ENCODE measurements around the gene KLHL30.

KLHL30 gene

GRCh38 chr2:238119756-238120462 lies 18.6 kb upstream of the KLHL30 start:
- ATAC-seq = no peak
- TF ChIP-seq BACH2 (CRISPR knock-in tag; IDR thresholded peaks at IDR 0.05; ENCODE audit: borderline replicate concordance) (no peak), RARB (CRISPR knock-in tag; IDR thresholded peaks at IDR 0.05) (no peak), PATZ1 (CRISPR knock-in tag; IDR thresholded peaks at IDR 0.05; ENCODE audit: borderline replicate concordance) (no peak)
- TF ChIP-seq, protein P1, sequence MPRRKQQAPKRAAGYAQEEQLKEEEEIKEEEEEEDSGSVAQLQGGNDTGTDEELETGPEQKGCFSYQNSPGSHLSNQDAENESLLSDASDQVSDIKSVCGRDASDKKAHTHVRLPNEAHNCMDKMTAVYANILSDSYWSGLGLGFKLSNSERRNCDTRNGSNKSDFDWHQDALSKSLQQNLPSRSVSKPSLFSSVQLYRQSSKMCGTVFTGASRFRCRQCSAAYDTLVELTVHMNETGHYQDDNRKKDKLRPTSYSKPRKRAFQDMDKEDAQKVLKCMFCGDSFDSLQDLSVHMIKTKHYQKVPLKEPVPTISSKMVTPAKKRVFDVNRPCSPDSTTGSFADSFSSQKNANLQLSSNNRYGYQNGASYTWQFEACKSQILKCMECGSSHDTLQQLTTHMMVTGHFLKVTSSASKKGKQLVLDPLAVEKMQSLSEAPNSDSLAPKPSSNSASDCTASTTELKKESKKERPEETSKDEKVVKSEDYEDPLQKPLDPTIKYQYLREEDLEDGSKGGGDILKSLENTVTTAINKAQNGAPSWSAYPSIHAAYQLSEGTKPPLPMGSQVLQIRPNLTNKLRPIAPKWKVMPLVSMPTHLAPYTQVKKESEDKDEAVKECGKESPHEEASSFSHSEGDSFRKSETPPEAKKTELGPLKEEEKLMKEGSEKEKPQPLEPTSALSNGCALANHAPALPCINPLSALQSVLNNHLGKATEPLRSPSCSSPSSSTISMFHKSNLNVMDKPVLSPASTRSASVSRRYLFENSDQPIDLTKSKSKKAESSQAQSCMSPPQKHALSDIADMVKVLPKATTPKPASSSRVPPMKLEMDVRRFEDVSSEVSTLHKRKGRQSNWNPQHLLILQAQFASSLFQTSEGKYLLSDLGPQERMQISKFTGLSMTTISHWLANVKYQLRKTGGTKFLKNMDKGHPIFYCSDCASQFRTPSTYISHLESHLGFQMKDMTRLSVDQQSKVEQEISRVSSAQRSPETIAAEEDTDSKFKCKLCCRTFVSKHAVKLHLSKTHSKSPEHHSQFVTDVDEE (CRISPR knock-in tag; IDR thresholded peaks at IDR 0.05) = no peak
- TF ChIP-seq, protein P2, sequence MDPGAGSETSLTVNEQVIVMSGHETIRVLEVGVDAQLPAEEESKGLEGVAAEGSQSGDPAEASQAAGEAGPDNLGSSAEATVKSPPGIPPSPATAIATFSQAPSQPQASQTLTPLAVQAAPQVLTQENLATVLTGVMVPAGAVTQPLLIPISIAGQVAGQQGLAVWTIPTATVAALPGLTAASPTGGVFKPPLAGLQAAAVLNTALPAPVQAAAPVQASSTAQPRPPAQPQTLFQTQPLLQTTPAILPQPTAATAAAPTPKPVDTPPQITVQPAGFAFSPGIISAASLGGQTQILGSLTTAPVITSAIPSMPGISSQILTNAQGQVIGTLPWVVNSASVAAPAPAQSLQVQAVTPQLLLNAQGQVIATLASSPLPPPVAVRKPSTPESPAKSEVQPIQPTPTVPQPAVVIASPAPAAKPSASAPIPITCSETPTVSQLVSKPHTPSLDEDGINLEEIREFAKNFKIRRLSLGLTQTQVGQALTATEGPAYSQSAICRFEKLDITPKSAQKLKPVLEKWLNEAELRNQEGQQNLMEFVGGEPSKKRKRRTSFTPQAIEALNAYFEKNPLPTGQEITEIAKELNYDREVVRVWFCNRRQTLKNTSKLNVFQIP (CRISPR knock-in tag; IDR thresholded peaks at IDR 0.05; ENCODE audit: borderline replicate concordance, low read depth) = no peak

DNA sequence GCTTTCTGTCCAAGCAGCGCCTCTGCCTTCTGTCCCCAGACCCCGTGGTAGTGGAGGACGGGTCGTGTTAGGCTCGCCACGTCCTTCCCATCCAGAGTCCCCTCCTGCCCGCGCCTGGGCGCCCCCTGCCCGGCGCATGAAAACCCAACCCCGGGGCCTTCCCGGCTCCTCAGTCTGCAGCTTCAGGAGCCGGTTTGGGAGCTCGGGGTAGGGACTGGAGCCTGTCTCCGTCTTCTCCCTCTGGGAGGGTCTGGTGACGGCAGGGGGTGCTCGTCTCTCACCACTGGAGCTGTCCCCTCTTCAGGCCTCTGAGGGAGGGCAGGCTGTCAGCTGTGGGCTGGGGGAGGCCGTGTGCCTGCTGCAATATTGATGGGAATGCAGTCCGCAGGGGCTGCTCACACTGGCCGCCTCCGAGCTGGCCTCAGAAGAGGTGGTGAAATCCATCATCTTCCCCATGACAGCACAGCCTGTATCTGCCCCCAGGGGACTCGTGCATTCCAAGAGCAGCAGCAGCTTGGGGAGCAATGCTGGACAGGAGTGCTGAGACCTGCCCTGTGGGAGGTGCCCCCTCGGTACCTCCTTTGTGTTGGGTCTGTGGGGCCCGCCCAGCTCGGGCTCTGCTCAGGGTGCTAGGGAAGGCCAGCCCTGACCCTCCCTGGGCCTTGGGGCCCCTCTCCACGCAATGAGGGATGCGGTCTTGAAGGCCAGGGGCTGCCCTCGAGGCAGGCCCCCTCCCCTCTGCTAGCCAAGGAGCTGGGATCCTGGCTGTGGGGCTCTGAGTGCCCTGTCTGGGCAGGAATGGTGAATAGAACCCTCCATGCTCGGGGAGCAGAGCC lies 17.8 kb upstream of the KLHL30 start:
- TF ChIP-seq ARNTL (CRISPR knock-in tag; IDR thresholded peaks at IDR 0.05; ENCODE audit: borderline replicate concordance, low read depth) (no peak), ZFP30 (CRISPR knock-in tag; IDR thresholded peaks at IDR 0.05) (no peak), ZNF70 (CRISPR knock-in tag; IDR thresholded peaks at IDR 0.05) (no peak), ZNF565 (CRISPR knock-in tag; conservative IDR thresholded peaks at IDR 0.05; ENCODE audit: low read depth) (no peak), SNAI2 (CRISPR knock-in tag; IDR thresholded peaks at IDR 0.05) (no peak), ZC3H10 (CRISPR knock-in tag; IDR thresholded peaks at IDR 0.05) (no peak), ZFP3 (CRISPR knock-in tag; IDR thresholded peaks at IDR 0.05) (no peak), ISL1 (CRISPR knock-in tag; IDR thresholded peaks at IDR 0.05) (no peak), CSDC2 (CRISPR knock-in tag; IDR thresholded peaks at IDR 0.05) (no peak), TCF4 (CRISPR knock-in tag; IDR thresholded peaks at IDR 0.05; ENCODE audit: borderline replicate concordance) (no peak), CSRNP3 (CRISPR knock-in tag; IDR thresholded peaks at IDR 0.05) (no peak), BACH2 (CRISPR knock-in tag; IDR thresholded peaks at IDR 0.05; ENCODE audit: borderline replicate concordance) (no peak), GLIS3 (CRISPR knock-in tag; IDR thresholded peaks at IDR 0.05) (no peak), ESRRG (CRISPR knock-in tag; IDR thresholded peaks at IDR 0.05) (no peak)
- TF ChIP-seq, protein P1 (CRISPR knock-in tag; IDR thresholded peaks at IDR 0.05) = no peak
- TF ChIP-seq, protein P2 (CRISPR knock-in tag; IDR thresholded peaks at IDR 0.05; ENCODE audit: borderline replicate concordance, low read depth) = no peak
- ATAC-seq = peak; percentile 45

All from SK-N-SH treated with all-trans-retinoic acid at 6 μM for 48 hours (cell line).